Erythroblast (primary cell): ENCODE data around the gene CDC16.

Experiments
- GATA1 ChIP-seq: IDR thresholded peaks from 2 replicates; pipeline ENCODE4 v1.6.1; 2011; ENCODE audit warnings: low read depth, mild to moderate bottlenecking, control low read depth, low read length, moderate library complexity
- POLR2A ChIP-seq: IDR thresholded peaks from 2 replicates; pipeline ENCODE4 v1.6.1; 2011; ENCODE audit warnings: mild to moderate bottlenecking, low read length

GRCh38 chr13:114230575-114230974 is 4.1 kb upstream of the CDC16 start:
- TF ChIP-seq POLR2A: no peak
- no peak for TF ChIP-seq GATA1
